Activated gamma-delta T cell treated with anti-CD3 and anti-CD28 coated beads, Interleukin-2, amount 50 U/mL, for 16 hours (primary cell): ENCODE measurements around the gene POLR3K.

Source experiments
- DNase-seq: peaks from one replicate; pipeline ENCODE4 v3.0.0-alpha.2; 2020; ENCODE audit warnings: low read depth

POLR3K gene

DNA sequence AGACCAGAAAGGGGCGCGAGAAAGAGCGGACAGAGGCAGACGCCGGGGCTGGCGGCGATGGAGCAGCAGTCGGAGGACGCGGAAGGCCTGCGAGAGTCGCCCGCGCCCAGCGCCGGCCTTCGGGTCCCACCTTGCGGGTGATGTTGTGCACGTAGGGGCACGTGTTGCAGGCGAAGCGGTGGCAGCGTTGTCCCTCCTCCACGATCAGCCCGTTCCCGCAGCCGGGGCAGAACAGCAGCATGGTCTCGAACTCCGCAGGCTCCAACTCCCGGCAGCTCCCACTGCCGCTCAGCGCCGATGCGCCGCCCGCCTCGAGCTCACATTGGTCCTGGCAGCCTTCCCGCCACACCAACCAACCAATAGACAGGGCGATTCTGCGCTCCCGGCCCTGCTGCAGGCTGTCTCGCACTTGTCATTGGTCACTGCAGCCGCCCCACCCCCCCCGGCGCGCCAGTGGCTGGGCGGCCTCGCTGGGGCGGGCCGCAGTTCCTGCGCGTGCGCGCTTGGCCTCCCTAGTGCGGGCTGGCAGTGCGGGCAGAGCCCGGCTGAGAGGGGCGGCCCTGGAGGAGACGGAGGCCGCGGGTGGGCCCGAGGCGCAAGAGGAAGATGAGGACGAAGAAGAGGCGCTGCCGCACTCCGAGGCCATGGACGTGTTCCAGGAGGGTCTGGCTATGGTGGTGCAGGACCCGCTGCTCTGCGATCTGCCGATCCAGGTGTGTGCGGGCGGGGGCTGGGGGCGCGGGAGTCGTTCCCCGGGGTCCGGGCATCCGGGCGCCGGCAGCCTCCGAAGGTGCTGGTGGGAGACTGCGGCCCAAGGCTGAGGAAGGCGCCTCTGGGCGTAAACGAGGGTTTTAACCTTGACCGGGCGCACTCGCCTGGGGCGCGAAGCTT is at the start of gene POLR3K, which contains the start of gene SNRNP25:
TSS of gene POLR3K (minus strand) at position 263 of the 891 bp plus-strand sequence. CDS start at position 241, 22 bp downstream.
TSS of gene SNRNP25 (plus strand) at position 483 of the 891 bp plus-strand sequence. CDS start at position 672, 189 bp downstream.
- DNase-seq = peak; percentile 96

DNA sequence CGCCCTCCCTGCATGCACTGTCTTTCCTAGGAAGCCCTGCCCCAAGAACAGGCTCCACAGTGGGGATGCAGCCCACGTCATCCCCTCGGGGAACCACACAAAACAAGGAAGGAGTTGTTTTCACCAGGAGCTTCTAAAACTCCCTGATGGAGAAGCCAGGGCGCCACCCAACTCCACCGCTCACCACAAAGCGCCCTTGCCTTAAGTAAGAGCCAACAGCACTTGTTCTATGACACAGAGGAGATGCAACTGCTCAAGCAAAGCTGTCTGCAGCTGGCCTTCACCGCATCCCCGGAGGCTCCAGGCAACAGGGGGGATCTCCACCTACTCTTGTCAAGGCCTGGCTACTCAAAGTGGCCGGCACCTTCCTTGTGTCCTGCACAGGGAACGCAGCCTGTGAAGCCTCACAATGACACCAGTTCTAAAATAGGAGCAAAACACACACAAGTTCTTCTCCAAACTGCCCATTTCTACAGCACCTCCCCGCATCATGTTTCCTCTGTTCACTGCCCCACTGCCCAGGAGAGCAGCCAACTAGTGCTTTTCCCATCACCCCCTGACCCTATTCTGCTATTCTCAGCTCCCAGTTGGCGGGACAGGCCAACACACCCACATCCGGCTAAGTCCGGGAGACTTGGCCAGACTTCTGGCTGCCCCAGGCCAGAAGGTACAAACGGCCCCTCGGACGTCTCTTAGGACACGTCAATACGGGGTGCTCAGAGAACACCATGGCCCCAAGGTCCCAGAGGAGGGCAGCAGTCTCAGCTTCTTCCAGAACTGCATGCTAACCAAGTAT is 48.9 kb upstream of the POLR3K start:
- no peak for DNase-seq

DNA sequence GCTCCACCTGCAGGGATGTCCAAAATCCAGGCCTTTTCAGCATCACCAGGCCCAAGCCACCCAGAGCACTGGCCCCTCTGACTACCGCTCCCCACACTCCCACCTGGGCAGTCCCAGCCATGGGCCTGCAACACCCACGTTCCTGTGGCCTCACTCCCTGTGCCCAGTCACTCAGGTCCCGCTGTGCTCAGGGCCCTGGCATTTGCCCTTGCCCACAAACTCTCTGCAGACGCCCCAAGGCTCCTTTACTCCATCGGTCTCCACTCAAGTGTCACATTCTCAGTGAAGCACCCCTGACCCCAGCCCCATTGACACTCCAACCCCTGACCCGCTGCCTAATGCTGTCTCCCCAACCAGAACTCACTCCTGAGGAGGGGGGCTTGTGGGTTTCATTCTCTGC is 48.2 kb upstream of the POLR3K start:
- no peak for DNase-seq

DNA sequence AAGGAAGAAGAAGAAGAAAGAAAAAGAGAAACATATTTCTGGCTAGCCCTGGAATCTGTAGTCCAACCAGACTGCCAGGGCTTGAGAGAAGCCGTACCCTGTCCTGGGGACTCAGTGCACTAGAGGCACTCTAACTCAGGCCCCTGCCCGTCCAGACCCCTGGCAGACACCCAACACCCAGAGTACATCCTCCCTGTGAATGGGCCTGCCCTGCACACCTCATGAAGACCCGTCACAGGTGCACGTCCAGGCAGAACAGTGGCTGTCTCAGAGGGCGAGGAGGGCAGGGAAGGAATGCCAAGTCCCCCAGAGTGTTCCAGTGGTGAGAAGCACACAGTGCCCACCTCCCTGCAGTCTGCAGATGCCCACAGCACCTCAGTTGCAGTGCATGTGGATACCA is 47.6 kb upstream of the POLR3K start:
- no peak for DNase-seq

DNA sequence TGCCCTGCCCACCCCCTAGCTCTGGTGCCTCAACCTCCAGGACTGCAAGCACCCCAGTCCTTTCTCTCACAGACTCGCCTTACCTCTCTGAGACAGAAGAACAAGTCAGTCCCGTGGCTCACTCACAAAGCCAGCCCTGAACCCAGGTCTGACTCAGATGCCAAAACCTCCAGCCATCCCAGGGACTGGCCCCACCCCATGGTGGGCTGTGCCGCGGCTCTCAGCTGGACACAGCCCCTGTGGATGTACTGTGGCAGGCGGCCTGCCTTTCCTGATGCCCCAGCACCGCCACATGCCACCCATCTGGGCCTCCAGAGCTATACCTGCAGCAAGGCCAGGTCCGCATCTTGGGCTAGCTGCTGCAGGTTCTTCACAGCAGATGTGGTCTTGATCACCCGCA is 44.4 kb upstream of the POLR3K start:
- no peak for DNase-seq

DNA sequence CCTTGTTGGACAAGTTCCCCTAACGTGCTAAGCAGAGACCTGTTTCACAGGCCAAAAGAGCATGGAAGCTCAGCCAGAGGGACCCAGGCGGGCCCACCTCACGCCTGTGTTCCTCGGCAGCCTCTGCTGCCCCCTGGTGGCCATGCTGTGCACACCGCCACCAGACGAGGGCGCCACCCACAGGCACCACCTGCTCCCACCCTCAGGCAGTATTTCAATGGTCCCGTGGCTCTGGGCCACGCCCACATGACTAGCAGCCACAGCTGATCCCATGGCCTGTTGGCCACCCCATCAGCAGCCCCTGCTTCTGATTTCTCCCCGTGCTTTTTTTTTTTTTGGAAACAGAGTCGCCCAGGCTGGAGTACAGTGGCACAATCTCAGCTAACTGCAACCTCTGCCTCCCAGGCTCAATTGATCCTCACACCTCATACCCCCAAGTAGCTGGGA is 43.5 kb upstream of the POLR3K start:
- peak; percentile 87 for DNase-seq

DNA sequence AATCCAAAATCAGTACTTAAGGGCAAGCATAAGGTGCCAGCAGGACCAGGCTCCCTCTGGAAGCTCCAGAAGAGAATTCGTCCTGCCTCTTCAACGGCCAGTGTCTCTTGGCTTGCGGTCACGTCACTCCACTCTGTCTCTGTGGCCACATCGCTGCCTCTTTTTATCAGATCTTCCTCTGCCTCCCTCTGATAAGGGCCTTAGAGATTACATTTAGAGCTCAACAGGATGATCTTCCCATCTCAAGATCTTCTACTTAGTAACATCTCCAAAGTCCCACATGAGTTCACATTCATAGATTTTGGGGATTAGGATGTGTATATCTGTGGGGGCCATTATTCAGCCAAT is 41.5 kb upstream of the POLR3K start:
- no peak for DNase-seq

DNA sequence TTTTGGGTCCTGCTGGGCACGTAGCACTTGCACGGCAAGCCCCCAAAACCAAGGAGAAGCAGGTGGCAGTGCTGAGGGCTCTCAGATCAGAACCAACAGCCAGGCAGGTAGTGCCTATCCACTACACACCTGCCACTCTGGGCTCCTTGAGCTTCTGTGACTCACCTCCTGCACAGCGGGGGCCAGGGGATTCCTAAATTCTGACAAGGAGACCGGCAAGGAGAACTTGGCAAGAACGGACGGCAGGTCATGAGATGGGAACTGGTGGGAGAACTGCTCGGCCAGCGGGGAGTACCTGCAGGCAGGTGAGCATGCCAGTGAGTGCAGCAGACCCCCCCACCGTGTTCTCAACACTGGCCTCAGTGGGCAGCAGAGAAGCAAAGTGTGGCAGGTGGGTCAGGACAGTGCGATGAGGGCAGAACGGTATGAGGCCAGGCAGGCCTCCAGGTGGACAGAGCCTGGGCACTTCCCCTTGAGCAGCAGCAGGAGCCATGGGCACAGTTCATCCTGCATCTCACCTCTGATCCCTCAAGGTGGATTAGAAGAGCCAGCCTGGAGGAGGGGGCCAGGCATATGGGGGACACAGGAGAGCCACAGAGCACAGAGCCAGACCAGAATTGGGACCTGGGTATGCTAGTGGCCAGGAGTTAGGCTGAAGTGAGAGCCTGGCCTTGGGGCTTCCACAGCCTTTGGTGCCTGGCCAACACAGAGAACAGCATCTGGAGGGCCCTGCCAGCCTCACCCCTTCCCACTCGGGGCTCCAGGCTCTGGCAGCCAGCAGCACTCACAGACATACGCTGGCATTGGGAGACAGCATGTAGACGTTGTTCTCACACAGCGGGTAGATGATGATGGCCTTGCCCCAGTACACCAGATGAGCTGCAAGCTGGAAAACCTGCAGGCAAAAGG is 39.3 kb upstream of the POLR3K start:
- DNase-seq = no peak

DNA sequence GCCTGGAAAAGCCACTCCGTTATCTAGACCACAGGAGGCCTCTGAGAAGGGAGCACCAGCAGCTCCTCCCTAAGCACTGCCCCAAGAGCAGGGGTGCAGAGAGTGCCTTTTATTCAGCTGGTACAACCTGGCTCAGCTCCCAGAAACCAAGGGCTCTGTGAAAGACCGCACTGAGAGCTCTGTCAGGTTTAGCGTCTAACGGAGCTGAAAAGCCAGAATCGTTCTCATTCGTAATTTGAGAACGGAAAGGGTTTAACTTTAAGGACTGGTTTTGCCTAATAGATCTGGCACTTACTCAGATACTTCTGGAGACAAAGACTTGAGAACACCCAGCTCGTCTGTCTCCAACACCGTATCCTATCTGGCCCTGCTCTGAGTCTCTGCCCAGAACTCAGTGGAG is 38.1 kb upstream of the POLR3K start:
- no peak for DNase-seq

DNA sequence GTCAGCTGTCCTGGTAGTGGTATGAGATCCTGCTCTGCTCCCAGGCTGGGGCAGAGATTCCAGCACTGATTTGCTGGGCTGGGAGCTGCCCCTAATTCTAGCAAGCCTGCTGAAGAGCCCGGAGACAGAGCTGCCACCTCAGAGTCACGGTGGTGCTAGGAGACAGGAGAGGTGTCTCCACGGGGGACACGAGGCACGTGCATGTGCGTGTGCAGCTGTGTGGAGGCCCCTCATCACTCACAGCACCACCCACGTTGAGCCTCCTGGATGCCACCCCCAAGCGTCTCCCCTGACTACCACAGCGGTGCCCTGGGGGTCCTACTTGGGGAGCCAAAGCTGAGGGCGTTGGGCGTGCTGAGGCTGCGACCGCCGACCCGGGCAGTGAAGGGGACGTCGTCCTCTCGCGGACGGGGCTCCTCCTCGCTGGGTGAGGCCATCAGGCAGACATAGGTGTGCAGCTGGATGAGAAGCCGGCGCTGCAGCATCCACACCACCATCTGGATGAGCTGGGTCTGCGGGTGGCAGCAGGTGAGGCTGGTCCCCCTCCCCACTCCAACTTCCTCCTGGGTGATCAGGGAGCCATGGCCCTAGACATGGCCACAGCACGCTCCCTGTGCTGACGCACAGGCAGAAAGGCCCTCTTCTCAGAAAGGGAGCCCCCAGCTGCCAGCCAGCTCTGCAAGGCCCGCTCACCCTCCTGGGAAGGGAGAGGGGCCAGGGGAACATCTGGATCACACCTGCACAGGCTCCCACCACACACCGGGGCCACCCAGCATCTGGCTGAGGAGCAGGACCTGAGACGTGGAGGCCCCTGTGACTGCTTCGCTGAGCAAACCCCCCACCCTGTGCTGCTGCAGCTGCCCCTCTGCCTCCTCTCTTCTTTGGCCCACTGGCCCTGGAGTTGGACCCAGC is 36.2 kb upstream of the POLR3K start:
- DNase-seq = no peak

DNA sequence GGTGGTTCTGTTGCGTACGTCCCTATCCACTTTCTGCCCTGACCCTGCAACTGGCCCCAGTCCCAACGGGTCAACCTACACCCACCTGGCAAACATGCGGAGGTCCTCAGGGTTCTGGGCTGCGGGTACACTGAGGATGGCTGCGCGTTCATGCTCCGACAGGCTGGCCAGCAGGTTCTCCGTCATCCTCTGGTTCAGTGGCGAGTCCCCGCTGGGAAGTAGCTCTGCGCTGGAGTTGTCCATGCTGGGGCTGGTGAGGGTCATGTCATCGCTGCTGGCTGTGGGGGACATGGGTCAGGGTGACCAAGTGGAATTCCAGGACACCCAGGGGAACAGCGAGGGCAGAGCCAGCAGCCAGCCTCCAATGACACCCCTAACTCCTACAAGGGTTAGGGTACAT is 35.2 kb upstream of the POLR3K start:
- no peak for DNase-seq

DNA sequence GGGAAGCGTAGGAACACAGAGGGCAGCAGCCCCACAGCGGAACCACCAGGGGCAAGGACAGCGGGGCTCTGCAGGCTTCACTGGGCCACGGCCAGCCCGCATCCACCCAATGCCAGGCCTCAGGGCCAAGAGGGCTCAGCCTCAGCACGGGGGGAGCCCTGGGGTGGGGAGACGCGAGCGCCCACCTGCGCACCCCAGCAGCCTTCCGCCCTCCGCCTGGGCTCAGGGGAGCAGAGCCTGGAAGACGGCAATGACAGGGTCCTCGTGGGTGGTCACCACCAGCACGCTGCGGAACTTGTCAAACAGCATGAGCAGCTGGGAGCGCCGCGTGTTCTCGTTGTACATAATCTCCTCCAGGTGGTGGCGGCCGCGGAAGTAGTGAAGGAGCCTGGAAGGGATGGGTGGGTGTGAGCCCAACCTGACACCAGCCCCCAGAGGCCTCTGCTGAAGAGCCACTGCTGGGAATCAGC is 33.1 kb upstream of the POLR3K start:
- no peak for DNase-seq

DNA sequence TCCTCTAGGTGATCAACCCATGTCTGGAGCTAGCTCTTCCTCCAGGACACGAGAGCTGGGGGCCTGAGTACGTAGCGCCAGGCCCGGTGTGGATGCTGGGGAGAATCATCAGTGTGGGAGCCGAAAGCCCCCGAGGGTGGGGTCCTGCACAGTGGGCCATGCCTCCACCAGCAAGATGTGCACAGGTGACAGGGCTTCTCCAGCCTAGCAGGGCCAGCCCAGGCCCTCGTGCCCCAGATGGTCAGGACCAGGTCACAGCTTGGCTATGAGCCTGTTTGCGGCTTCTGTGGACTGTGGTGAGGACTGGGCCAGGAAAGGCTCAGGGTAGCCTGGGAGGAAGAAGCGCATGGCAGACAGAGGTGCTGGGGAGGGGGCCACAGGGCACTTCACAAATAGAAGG is 32.5 kb upstream of the POLR3K start:
- no peak for DNase-seq

DNA sequence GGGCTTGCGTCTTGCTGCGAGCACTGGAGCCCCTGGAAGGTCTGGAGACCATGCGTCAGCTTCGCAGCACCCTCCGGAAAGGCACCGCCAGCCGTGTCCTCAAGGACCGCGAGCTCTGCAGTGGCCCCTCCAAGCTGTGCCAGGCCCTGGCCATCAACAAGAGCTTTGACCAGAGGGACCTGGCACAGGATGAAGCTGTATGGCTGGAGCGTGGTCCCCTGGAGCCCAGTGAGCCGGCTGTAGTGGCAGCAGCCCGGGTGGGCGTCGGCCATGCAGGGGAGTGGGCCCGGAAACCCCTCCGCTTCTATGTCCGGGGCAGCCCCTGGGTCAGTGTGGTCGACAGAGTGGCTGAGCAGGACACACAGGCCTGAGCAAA is 32.0 kb upstream of the POLR3K start:
- no peak for DNase-seq

DNA sequence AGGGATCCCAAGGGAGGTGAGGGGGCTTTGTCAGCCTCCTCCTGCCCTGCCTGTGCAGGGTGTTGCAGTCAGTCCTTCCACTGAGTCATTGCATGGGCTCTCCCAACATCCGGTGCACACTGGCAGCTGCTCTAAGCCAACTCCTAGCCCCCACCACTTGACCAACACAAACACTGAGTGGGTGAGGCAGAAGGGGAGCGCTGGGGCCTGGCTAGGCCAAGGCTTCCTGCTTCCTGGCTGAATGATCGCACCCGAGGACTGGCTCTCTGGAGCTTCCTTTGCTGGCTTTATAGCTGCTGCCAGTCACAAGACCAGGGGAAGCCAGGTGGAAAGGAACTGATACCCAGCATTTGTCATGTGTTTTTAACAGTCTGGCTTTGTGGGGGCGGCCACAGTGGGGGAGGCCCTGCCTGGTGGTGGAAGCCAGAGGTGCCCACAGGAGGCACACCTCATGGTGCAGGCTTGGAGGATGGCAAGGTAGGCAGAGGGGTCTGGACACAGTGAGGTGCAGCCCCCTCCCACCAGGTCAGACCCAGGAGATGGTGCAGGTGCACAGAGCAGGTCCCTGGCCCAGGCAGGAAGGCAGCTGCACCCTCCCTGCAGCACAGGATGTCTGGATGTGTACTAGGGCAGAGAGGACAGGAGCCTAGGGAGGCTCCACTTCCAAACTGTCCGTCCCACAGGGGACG is 31.5 kb upstream of the POLR3K start:
- DNase-seq = peak; percentile 35

DNA sequence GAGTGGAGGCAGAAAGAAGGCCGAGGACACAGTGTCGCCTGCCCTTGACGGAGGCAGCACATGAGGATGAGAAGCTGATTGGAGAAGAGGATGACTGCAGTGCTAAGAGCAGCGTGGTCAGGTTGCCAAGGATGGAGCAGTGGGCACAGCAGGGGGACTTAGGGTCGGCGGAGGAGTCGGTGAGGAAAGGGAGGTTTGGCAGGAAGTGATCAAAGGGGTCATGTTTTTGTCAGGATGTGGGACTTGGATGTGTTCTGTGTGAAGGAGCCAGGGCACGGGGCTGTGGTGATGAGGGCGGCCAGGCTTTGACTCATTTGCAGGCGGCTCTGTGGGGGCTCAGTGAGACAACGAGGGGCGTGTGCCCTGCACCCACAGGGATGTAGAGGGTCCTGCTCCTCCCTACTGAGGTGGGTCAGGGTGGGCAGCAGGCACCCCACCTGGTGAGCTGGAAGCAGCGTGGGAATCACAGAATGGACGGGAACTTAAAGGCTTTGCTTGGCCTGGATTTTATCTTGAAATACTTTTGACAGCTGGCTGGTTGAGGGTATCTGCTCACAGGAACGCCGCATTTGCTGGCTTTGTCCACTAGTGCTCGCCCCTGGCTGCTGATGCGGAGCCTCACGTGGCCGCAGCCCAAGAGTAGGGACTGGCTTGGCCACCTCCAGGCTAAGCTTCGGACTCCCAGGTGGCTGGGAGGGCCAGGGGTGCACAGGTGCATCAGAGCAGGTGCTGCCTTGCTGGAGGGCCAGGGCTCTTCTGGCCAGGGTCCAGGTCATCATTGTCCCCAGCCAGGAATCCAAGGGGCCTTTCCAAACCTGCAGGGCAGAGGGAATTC is 30.6 kb upstream of the POLR3K start:
- DNase-seq = no peak

DNA sequence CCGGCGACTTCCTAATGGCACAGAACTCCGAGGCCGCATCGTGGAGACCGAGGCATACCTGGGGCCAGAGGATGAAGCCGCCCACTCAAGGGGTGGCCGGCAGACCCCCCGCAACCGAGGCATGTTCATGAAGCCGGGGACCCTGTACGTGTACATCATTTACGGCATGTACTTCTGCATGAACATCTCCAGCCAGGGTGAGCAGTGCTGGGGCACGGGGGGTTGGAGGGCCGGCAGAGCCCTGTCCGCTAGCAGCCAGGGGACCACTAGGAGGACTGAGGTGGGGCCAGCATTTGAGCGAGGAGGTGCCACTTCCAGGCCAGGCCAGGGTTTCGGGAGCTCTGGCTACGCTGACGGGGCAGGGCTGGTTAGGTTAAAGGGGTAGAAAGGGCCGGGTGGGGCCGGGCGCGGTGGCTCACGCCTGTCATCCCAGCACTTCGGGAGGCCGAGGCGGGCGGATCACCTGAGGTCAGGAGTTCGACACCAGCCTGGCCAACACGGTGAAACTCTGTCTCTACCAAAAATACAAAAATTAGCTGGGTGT is 29.7 kb upstream of the POLR3K start:
- no peak for DNase-seq

DNA sequence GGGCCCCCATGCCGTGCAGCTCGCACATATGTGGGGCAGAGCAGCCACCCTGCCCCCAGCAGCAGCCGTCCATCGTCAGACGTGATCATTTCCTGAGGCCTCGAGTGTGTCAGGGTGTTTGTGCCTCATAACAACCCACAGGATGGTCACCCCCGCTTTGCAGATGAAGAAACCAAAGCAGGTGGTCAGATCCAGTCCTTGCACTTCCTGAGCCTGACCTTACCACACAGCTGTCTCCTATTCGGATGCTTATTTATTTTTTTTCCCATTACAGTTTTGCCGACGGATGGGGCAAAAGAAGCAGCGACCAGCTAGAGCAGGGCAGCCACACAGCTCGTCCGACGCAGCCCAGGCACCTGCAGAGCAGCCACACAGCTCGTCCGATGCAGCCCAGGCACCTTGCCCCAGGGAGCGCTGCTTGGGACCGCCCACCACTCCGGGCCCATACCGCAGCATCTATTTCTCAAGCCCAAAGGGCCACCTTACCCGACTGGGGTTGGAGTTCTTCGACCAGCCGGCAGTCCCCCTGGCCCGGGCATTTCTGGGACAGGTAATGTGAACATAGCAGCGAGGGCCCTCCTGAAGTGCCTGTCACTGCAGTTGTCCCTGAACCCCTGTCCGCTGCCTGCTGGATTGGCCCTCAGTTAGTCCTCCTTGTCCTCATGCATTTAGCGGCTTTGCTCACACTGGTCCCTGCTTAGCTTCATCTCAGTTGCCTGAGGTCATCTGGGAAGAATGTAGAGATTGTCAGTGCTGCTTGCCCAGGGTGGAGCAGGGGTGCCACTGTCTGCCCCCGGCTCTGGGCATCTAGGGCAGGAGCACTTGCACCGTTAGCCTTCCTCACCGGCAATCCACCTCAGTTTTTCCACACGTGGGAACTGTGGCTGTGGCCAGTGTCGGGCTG is 26.0 kb upstream of the POLR3K start:
- DNase-seq = no peak
